Measurements from ENCODE around the gene FLNA.
"Not testable (repeated sequence)": the region's sequence is repeated elsewhere in the genome, so short reads cannot be mapped to it uniquely, and the experiment has no call there.

Gene FLNA

DNA sequence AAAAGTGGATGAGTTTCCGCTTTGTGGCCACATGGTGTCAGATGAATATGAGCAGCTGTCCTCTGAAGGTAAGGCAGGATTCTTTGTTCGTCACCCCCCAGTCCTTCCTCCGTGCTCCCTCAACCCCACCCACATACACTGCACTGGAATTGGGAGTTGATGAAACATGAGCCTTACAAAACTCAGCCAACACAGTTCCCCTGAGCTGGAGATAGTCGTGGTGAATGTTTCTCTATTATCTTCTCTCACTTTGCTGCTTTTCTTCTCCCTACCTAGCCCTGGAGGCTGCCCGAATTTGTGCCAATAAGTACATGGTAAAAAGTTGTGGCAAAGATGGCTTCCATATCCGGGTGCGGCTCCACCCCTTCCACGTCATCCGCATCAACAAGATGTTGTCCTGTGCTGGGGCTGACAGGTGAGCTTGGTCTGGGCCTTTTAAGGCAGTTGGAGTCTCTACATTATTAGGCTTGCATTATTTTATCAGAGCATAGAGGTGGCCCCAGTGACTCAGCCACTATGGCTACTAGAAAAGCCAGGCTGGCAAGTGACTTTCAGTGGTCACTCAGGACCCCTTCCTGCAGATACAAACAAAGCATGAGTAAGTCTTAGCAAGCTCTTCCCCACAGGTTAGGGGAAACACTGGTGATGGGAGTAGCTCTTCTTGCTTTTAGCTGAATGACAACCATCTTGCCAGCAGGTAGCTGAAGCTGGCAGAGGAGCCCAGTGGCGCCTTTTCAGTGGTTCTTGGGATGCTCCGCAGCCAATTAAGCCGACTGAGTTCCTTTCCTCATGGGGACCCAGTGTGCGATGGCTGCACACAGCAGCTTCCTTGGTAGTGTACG is 25.3 kb upstream of the FLNA start:
- no peak for DNase-seq (ENCODE audit: low read depth)

DNA sequence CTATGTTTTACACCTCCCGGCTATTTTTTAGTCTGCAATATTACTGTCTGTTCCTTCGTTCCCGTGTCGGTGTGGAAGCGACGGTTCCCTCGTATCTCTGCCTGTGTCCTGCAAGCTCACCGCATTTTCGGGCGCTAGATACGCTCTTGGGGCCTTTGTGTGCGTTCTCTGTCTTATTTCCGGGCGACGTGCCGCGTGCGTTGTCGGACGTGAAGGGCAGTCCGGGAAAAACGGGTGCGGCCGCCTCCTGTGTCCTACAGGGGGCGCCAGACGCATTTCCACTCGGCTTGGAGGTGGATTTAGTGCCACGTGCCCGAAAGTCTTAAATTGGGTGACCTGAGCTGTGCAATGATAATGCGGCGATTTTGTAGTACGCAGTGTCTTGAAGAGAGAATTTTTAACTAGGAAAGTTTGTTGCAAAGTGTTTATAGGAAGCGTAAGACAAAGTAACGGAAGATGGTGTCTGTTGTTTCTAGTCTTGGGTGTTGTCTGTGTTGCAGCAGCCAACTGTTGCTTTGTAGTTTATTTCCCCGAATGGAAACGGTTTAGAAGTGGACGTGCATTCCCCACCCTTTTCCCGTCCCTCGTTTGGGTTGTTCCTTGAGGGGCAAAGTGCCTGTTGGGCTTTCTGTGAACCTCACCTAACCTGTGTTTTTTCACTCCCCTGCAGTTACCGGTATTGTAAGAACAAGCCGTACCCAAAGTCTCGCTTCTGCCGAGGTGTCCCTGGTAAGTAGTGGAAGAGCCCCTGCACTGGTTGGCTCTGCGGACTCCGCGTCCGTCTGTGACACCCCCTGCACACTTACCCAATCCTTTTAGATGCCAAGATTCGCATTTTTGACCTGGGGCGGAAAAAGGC is 24.5 kb upstream of the FLNA start:
- peak; percentile 62 for DNase-seq (ENCODE audit: low read depth)

DNA sequence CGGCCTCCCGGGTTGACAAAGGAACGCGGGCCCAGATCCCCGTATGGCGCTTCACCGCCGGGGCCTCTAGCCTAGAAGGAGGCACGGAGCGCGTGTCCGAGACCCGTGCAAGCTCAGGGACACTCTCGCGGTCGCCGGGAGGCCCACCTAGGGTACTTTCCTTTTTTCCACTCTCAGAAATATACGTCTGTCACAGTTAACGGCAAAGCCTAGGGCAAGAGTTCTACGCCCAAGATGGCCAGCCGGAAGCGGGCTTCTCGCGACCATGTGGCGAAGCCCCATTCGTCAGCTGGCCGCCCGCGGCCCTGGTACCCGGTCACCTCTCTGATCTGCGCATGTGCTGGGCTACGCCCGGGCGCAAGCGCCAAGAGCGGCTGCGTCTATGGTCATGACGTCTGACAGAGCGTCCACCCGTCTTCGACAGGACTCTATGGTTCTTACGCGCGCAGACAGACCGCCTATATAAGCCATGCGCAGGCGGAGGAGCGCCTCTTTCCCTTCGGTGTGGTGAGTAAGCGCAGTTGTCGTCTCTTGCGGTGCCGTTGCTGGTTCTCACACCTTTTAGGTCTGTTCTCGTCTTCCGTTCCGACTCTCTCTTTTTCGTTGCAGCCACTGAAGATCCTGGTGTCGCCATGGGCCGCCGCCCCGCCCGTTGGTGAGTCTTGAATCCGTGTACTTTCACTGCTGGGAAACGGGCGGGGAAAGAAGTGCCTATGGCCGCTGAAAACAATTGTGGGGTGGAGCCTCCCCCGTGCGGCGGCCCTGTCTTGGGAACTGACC is 23.6 kb upstream of the FLNA start, which contains the start of gene RPL10:
TSS of gene RPL10 (plus strand) at position 490 of the 780 bp plus-strand sequence. CDS start at position 633, 143 bp downstream.
- DNase-seq (ENCODE audit: low read depth) = peak; percentile 86

DNA sequence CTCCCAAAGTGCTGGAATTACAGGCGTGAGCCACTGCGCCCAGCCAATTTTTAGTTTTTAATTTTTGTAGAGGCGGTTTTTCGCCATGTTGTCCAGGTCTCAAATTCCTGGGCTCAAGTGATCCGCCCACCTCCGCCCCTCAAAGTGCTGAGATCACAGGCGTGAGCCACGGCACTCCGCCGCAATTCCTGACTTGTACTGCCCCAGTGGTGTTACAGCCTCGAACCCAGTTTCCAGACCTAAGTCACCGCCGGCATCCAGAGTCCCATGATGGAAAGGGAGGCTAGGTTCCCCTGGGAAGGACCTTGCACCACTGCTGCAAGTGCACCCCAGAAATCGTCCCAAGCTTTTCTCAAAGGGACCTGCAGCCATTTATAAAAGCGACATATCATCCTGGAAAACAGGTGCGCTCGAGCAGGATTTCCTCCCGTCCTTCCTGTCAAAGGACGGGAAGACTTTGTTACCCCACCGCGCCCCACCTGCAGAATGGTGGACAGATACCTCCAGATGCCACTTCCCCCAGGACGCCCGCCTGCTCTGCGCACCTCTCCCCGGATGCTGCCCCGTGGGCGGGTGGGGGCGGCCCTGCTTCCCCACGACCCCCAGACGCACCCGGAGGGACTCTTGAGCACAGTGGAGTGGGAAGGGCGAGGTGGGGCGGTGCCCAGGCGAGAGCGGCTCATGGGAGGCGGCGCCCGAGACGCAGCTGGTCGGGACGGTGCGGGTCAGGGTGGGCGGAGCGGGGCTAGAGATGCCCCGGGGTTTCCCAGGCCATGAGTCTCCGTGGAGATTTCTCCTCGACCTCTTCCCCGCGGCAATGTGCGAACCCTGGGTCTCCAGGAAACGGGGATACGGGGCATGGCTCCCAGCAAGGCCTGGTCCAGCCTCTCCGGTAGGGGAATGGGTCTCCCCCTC is 22.8 kb upstream of the FLNA start:
- DNase-seq (ENCODE audit: low read depth) = no peak

DNA sequence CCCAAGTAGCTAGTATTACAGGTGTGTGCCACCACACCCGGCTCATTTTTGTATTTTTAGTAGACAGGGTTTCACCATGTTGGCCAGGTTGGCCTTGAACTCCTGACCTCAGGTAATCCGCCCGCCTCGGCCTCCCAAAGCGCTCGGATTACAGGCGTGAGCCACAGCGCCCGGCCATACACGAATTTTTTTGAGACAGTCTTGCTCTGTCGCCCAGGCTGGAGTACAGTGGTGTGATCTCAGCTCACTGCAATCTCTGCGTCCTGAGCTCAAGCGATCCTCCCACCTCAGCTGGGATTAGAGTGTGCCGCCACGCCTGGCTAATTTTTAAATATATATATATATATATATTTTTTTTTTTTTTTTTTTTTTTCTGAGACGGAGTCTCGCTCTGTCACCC is 21.9 kb upstream of the FLNA start:
- DNase-seq (ENCODE audit: low read depth) = not testable (repeated sequence)

DNA sequence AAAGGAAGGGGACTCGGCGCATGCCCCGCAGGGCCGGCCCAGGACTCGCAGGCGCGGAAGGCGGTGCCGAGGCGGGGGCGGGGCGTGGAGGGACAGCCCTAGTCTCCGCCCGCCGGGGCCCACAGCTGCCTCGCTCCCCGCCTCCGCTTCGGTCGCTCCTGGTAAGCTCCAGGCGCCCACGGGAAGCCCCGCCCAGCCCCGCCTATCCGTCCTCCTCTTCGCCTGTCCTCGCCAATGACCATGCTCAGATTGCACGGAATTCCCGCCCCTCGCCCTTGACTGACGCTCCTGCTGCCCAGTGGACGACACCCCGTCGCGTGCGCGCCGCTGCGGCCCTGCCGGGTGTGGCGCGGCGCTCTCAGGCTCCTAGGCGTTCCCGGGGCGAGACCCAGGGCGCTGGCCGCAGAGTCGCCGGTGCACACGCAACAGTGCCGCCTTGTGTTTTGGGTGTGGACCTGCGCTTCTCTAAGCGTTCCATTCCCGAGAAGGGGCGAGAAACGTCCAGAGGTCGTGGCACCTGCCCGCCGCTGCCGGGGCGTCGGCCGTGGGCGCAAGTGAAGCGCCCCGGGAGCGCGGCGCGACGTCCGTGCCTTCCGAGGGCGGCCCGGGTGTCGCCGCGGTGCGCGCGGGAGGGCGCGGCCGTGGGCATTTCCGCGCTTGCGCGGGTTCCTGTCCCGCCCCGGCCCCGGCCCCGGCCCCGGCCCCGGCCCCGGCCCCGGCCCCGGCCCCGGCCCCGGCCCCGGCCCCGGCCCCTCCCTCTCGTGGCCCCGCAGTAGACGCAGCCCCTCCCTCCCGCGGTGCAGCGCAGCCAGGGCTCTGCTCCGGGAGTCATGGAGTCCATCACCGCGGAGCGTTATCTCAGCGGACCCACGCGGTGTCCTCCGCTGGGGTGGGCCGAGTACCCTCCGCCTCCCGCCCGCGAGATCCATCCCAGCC is 15.6 kb upstream of the FLNA start:
- not testable (repeated sequence) for DNase-seq (ENCODE audit: low read depth)

DNA sequence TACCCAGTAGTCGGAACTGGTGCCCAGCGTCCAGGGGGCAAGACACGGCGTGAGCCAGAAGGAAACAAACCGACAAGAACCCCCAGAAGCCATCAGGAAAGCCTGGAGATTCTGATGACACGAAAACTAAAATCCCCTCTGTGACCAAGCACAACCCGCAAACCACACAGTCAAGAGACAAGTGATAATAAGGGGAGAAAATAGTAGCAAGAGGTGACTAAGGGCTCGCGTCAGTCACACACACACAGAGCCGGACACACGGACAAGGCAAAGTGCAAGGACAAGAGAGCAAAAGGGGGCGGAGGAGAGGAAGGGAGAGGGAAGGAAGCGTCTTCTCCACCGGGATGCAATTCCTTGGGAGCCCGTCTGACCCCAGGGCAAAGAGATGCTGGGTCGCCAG is 14.2 kb upstream of the FLNA start:
- DNase-seq (ENCODE audit: low read depth) = not testable (repeated sequence)

DNA sequence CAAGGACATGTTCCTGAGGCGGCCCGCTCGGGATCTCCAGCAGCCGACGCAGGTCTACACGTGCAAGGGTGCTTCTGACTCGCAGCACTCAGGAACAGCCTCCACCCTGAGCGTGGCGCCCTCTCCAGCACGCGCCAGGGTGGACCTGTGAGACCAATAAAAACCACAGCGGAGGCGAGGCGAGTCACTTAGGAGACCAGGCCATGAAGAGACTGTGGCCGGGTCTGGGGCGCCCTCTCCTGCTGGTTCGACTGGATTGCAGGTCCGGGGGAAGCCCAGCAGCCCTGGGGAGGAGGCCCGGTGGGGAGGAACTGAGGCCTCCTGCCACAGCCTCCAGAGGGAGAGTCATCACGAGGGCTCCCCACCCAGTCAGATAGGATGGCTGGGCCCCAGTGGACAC is 13.7 kb upstream of the FLNA start:
- not testable (repeated sequence) for DNase-seq (ENCODE audit: low read depth)

DNA sequence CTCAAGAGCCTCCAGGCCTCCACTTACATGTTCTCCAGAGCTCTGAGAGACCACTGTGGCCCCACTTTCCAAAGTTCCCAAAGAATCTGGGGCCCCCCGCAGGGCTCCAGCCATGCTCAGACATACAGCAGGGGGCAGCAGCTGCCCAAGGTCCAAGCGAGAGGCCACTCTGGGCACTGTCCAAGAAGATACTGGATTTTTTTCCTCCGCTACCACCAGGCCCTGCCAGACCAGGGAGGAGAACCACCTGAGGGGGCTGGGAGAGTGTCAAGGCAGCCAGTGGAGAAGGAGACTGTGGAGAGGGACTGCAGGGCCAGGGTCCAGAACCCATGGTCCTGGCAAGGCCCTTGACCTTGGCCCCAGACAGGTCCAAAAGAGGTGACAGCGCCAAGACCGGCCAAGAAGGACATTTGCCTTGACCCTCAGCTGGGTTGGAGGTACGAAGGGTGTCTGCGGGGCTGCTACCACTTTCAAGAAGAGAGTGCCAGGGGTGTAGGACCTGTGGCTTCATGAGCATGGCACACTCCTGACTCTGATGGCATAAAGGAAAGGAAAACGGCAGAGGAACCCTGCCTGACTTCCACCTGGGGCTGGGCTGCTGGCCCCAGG is 10.0 kb upstream of the FLNA start:
- DNase-seq (ENCODE audit: low read depth) = no peak

DNA sequence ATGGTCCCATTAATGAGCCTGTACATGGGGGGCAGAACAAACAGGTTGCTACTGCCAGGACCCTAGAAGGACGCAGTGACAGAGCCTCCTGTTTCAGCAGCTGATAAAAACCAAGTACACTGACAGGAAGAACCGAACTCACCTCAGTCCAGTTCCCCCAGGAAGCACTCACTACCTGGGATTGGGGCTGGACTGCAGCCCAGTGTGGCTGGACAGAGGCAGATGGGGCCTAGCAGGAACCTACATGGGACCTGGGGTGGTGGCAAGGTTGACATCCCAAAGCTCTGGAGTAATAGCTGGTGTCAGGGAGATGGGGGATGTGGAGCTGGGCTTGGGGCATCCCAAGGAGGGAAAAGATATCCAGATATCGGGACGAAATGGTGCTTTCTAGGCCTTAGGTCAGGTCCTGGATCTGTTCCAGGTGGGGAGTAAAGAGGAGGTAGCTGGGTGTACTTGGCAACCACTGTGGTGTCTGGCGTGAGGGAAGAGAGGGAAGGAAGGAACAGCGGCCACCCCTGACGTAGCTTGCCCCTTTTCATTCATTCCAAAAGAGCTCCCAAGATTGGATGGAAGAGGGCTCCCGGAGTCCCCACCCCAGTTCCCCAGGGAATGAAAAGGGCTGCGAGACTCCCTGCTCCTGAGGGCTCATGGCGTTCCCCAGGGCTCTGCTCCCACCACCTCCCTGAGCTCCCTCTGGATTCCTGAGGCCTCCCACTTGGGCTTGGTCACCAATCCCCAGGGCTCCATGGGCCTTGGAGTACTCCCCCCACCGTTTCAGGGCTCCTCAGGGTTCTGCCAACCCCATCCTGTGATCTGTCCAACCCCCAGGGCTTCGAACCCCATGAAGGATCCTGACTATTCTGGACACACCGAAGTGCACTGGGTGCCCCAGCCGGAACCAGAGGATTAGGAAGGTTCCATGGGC is 9.2 kb upstream of the FLNA start:
- no peak for DNase-seq (ENCODE audit: low read depth)

DNA sequence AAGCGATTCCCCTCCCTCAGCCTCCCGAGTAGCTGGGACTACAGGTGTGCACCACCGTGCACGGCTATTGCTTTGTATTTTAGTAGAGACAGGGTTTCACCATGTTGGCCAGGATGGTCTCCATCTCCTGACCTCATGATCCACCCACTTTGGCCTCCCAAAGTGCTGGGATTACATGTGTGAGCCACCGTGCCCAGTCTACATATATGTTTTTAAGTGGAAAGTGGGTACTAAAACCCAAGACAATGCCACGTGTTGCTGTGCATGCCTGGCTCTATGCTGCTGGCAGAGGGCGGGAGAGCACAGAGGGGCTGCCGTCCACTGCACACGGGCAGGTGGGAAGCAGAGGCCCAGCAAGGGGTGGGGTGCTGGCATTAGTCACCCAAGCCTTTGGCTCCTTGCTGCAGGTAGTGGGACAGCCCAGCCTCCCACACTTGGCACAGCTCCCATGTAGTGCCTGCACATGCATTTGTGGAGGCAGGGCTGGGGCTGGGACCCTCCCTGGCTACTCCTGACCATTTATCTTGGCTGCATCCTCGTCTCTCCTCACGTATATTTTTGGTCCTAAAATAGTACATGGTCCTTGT is 8.1 kb upstream of the FLNA start:
- DNase-seq (ENCODE audit: low read depth) = no peak

DNA sequence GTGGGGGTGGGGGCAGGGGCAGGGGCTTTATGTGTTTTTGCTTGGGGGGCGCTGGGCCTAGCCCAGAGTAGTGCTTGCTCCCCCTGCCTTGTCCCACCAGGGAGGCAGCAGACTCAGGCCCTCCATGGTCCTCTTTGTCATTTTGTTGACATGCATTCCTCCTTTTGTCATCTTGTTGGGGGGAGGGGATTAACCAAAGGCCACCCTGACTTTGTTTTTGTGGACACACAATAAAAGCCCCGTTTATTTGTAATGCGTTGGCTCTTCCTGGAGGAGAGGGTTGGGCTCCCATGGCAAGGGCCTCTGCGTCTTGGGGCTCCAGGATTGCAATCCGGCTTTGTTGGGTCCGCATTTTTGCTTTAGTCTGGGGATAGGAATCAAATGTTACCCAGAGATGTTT is 6.8 kb upstream of the FLNA start:
- DNase-seq (ENCODE audit: low read depth) = no peak

DNA sequence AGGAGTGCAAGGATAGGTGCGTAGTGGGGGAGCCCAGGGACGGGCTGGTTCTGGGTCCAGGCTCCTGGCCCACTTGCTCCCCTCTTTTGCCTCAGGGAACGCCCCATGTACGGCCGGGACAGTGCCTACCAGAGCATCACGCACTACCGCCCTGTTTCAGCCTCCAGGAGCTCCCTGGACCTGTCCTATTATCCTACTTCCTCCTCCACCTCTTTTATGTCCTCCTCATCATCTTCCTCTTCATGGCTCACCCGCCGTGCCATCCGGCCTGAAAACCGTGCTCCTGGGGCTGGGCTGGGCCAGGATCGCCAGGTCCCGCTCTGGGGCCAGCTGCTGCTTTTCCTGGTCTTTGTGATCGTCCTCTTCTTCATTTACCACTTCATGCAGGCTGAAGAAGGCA is 6.4 kb upstream of the FLNA start:
- no peak for DNase-seq (ENCODE audit: low read depth)

DNA sequence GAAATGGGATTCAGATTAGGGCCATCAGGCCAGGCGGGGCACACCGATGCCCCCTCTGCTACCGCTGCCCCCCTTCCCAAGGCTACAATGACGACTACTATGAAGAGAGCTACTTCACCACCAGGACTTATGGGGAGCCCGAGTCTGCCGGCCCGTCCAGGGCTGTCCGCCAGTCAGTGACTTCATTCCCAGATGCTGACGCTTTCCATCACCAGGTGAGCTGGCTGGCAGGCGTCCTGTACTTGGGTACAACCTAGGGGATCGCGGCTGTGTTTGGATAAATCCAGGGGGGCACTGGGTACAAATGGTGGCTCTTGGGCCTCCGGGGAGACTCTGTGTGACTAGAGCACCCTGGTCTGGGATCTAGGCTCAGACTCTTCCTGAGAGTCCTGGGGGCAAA is 5.7 kb upstream of the FLNA start:
- DNase-seq (ENCODE audit: low read depth) = no peak

DNA sequence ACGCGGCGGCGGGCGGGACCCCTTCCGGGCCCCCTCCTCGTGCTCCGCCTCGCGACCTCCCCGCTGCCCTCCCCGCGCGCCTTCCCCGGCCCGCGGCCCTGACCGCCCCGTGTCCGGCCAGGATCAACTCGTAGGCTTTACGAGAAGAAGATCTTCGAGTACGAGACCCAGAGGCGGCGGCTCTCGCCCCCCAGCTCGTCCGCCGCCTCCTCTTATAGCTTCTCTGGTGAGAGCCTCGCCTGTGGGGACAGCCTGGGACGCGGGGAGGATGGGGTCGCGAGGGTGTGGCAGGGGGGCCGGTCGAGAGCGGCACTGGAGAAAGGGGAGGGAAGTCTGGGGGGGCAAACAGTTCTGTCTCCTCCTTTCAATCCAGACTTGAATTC is 5.1 kb upstream of the FLNA start:
- DNase-seq (ENCODE audit: low read depth) = no peak

DNA sequence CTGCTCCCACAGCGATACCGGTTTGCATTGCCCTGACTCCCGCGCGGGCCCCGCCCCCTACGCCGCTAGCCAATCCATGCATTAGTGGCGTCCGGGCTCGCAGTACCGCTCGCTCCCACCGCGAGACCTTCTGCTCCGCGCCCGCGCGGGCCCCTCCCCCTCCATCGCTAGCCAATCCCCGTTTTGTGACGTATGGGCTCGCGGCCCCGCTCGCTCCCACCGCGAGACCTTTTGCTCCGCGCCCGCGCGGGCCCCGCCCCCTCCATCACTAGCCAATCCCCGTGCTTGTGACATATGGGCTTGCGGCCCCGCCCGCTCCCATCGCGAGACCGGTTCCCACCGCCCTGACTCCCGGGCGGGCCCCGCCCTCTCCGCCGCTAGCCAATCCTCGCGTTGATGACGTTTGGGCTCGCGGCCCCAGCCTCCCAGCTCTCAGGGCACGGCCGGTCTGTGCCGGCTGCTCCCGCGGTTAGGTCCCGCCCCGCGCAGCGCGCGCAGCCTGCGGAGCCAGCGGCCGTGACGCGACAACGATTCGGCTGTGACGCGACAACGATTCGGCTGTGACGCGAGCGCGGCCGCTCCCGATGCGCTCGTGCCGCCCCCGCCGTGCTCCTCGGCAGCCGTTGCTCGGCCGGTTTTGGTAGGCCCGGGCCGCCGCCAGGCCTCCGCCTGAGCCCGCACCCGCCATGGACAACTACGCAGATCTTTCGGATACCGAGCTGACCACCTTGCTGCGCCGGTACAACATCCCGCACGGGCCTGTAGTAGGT is 4.5 kb upstream of the FLNA start, which contains the start of gene EMD:
TSS of gene EMD (plus strand) at position 497 of the 770 bp plus-strand sequence. CDS start at position 687, 190 bp downstream.
- peak; percentile 94 for DNase-seq (ENCODE audit: low read depth)
